SU-DHL-6 (cell line): Measurements from ENCODE around the gene SYTL5.

Experiments used
- CTCF ChIP-seq: fragments of 200-600 bp; sonication (generic); IDR thresholded peaks from one replicate; pipeline ENCODE4 v1.5.1; 2017; ENCODE audit warnings: antibody characterized with exemption, mild to moderate bottlenecking, low read length, moderate library complexity; ENCODE audit not compliant: insufficient read depth, poor library complexity, severe bottlenecking
- EZH2phosphoT487 ChIP-seq: fragments of 200-600 bp; sonication (generic), shearing (Covaris generic); conservative IDR thresholded peaks from 2 replicates; pipeline ENCODE4 v1.6.1; 2018; ENCODE audit warnings: mild to moderate bottlenecking, antibody characterized with exemption, low read length, moderate library complexity, mixed read lengths

- no peak for TF ChIP-seq CTCF
- no peak for TF ChIP-seq EZH2phosphoT487
These were observed 60.6 kb downstream of the SYTL5 start for GRCh38 chrX:38066934-38067333.
